T-helper 9 cell (primary cell): ENCODE measurements around the gene SLIT1.

Experiments used
- DNase-seq: peaks from one replicate; pipeline ENCODE4 v3.0.0-alpha.2; 2020

The SLIT1 gene

DNA sequence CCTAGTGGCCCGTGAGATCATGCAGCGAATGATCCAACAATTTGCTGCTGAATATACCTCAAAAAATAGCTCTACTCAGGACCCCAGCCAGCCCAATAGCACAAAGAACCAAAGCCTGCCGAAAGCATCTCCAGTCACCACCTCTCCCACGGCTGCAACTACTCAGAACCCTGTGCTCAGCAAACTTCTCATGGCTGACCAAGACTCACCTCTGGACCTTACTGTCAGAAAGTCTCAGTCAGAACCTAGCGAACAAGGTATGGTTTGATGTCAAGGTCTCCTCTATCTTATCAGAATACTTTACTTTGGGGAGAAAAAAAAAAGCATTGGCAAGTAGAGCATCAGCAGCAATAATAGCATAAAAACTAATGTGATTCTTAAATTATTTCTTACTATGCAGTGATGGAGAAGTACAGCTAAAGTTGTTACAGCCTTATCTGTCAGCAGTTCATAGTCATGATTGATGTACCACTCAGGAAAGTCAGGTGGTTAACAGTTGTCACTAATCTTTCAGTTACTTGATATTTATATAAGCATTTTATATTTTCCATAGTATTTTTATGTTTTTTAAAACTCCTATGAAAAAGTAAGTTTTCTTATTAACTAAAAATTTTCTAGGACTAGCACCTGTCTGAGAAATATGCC, 236.6 kb downstream of the SLIT1 start:
- DNase-seq, result no peak
